GM03348 (cell line): Measurements from ENCODE around the gene OR2C1.

Experiments
- DNase-seq: peaks from one replicate; pipeline ENCODE4 v3.0.0; 2012; ENCODE audit warnings: low spot score

The OR2C1 gene

DNA sequence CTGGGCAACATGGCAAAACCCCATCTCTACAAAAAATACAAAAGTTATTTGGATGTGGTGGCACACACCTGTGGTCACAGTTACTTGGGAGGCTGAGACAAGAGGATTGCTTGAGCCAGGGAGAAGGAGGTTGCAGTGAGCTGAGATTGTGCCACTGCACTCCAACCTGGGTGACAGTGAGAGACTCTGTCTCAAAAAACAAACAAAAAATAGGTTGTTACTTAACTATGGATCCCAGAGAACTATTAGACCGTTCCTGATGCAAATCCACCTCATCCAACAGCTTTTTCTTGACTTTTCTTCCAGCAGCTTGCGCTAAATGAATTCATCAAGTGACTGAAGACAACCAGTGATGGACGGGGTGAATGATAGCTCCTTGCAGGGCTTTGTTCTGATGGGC, at the start of gene OR2C1:
Gene OR2C1 (plus strand): TSS at position 301 of the 400 bp plus-strand sequence. CDS start 52 bp downstream, at position 353.
- no peak for DNase-seq

DNA sequence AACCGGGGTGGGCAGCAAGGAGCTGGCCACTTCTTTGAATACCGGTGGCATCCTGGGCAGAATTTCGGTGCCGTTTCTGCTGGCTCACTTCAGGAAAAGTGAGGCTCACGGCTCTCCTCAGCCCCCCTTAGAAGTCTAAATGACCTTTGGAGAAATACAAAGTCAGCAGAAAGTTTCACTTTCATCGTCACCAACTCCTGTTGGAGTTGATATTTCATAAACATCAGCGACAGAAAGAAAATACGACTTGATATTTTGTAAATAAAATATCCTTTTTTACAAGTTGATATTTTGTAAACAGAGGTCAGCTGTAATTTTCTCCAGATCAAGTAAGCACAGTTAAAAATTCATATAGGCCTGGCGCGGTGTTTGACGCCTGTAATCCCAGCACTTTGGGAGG, 49.6 kb upstream of the OR2C1 start:
- no peak for DNase-seq

DNA sequence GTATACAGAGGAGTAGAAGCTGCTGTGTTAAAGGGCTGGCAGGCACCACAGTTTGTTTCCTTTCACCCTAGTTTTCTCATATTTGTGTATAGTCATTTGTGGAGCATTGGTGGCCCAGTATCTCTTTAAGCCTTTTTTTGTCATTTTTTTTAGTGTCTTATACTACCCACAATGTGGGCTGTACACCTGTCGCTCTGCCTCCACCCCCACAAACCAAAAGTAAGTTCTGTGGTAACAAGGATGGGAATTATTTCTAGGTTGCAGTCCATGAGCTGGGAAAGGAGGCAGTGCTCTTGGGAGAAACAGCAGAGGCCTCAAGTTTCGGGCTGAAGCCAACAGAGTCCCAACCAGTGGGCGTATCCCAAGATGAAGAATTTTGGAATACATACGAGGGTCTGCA, 44.2 kb upstream of the OR2C1 start:
- DNase-seq: no peak

DNA sequence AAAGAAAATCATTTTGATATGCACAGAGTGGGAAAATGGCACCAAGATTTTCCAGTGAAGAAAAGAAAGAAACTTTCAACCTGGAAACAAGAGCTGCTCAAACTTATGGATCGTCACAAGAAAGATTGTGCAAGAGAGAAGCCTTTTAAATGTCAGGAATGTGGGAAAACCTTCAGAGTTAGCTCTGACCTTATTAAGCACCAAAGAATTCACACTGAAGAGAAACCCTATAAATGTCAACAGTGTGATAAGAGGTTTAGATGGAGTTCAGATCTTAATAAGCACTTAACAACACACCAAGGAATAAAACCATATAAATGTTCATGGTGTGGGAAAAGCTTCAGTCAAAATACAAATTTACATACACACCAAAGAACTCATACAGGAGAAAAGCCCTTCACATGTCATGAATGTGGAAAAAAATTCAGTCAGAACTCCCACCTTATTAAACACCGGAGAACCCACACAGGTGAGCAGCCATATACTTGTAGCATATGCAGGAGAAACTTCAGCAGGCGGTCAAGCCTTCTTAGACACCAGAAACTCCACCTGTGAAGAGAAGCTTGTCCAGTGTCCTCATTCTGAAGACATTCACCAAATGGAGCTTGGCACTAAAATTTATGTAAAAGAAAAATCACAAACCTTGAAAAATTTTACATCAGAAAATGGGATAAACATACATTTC, 38.2 kb upstream of the OR2C1 start:
- DNase-seq: no peak

DNA sequence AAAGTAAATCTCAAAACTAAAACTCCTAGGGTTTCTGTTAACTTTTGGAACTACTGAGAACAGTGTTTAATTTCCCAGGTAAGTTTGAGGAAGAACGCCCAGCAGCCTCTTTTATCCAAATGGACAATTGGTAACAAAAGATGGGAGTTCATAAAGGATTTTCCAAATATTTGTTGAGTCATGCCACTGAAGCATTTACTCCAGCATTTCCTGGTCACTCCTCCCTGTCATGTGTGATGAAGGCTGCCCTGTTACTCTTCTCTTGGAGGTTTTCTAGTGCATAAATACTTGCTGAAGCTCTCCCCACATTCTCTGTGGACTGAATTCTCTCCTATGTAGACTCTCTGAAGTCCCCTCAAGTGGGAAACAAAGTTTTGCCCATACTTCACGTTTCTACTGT, 33.9 kb upstream of the OR2C1 start:
- DNase-seq: no peak

DNA sequence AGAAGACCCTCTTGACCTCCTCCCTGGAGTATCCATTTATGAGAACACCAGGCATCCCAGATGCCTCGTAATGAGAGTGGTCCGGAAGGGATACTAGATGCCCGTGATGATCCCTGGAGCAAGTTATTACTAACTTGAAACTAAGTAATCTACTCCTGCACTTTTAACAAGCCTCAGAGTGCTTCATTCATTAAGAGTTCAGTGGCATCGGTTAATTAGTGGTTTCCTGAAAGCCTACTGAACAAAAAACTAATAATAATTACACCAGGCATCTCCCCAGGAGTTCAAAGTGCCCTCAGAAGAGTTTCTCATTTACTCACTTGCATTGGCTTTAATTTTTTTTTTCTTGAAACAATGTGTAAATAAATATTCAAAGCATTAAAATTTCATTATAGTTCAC, 28.2 kb upstream of the OR2C1 start:
- DNase-seq: no peak

DNA sequence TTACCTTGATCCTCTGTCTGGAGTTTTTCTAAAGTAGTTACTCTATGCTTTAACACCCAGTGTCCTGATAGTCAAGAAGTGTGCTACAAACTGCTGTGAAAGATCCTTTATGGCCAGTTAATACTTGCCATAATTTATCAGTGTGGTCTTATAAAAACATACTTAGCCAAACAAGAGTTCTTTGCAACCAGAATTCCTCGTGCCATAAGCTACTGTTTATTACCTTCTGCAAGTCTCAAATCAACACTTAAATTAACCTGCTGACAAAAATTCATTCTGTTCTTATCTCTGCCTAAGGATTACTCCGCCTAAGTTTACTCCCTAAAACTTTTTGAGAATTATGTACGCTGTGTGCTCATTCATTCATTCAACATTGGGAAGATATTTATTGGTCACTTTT, 27.6 kb upstream of the OR2C1 start:
- no peak for DNase-seq

DNA sequence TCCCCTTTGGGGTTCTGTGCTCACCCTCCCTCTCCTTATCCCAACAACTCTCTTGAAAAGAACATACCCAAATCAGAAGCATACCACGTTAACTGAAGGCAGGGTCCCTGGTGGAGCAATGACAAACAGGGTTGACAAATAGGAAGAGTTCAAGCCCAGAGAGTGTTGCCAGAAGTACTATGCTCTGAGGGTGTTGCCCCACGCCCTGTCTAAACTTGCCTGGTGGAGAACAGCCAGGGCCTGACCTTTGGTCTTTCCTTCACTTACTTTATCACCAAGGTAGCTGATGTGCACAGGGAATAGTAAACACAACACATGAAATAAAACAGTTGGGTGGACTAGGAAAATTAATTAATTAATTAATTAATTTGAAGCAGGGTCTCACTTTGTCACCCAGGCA, 27.0 kb upstream of the OR2C1 start:
- DNase-seq: no peak

DNA sequence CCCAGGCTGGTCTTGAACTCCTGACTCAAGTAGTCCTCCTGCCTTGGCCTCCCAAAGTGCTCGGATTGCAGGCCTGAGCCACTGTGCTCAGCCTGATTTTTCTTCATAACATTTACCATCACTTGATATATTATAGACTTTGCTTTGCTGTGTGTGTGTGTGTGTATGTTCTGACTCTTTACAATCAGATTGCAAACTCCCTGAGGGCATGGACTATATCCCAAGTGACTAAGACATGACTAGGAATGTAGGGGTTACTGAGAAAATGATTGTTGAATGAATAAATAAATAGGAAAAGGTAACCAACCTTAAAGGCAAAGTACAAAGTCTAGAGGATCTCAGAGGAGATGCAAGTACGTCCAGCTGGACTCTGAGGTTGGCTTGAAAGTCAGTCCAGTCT, 9.6 kb upstream of the OR2C1 start:
- no peak for DNase-seq

DNA sequence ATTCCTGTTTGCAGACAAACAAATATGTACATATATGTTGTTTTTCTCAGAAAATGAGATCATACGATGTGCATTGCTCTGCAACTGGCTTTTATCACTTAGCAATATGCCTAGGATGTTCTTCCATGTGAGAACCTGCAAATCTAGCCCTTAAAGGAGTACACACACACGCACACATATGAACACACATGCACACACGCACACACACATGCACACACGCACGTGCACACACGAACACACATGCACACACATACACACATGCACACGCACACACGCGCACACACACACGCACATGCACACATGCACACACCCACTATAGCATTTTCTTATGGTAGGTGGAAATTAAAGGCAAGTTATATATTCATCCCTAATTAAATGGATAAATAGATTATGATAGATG, 8.1 kb upstream of the OR2C1 start:
- DNase-seq: no peak

DNA sequence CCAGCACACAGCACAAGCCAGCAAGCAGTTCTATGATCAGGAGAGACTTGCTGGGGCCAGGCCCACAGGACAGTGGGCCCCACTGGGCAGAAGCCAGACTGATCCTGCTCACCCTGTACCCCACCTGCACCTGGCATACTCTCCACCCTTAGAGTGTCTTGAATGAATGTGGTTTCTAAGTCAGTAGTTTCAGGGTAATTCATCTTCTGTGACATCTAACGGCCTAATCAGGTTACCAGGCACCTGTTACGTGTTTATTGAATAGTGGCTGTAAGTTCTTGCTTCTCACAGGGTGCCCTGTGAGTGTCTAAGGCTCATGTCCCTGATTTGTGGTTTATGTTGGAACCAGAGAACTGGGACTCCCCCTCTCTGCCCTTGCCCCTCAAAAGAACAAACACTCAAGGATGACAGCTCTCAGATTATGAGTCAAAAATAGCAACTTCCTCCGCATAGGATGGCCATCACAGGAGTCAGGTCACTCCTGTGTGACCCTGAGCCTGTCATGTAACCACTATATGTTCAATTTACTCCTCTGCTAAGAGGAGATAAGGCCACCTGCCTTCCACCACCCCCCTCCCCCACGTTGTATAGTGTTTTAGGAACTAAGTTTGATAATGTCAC, 7.0 kb upstream of the OR2C1 start:
- no peak for DNase-seq

DNA sequence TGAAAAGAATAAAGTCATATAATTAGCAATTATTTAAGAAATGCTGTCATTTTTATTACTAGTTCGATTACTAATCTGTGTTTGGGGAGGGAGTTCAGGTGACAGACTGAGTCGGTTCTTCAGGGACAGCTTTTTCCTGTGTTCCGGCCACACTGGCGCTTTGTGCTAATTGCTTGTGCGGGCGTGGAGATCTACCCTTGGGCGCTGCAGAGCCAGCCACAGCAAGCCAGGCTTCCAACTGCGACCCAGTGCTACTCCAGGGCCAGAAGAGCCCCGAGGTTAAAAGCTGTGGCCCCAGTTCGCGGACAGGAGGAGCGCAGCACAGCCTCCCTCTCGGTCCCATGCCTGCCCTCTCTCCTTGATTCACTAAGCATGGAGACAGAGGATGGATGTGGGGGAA, 6.5 kb upstream of the OR2C1 start:
- no peak for DNase-seq

DNA sequence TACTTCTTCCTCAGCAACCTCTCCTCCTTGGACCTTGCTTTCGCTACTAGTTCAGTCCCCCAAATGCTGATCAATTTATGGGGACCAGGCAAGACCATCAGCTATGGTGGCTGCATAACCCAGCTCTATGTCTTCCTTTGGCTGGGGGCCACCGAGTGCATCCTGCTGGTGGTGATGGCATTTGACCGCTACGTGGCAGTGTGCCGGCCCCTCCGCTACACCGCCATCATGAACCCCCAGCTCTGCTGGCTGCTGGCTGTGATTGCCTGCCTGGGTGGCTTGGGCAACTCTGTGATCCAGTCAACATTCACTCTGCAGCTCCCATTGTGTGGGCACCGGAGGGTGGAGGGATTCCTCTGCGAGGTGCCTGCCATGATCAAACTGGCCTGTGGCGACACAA, 429 bp downstream of the OR2C1 start:
- no peak for DNase-seq

DNA sequence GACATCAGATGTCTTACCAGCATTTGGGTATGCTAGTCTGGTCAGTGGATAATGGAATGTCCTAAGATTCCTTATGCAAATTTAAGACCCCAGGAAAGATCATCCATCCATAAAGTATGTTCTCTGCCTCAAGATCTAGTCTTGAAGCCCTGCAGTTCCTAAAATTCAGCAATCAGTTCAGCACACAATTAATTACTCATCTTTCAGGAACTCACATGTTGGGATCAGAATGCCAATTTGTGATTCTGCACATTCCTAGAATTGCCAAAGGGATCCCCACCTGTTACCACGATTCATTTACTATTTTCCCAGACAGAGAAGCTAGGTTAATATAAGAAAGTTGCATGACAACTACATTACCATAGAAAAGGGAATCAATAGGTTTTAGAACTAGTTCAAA, 3.2 kb downstream of the OR2C1 start:
- no peak for DNase-seq

DNA sequence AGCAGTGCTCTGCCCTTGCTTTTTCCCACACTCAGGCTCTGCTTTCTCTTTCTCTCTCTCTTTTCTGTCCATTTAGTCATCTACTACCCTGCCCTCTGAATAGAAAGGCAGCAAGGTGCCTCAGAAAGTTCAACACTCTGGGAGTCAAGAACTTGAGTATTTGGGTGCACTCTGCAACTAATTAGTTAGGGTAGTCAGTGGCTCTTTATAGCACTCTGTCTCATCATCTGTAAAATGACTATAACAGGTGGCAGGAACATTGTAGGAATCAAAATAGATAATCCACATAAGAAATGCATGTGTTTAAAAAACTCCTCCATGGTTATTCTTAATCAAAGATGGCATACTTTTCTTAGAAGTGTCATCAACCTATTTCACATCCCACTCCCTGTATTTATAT, 7.2 kb downstream of the OR2C1 start:
- no peak for DNase-seq

DNA sequence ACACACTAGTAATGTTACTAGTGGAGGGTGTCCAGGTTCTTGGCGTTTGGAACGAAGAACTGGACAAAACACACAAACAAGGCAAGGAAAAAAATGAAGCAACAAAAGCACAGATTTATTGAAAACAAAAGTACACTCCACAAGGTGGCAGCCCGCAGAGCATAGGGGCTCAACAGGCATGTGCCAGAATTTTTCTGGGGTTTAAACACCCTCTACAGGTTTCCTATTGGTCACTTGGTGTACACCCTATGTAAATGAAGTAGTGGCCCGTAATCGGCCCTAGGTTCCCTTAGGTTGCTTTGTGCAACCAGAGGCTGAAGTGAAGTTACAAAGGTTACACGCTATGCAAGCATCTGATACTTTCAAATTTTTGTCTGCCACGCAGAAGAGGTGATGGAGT, 8.1 kb downstream of the OR2C1 start:
- no peak for DNase-seq

DNA sequence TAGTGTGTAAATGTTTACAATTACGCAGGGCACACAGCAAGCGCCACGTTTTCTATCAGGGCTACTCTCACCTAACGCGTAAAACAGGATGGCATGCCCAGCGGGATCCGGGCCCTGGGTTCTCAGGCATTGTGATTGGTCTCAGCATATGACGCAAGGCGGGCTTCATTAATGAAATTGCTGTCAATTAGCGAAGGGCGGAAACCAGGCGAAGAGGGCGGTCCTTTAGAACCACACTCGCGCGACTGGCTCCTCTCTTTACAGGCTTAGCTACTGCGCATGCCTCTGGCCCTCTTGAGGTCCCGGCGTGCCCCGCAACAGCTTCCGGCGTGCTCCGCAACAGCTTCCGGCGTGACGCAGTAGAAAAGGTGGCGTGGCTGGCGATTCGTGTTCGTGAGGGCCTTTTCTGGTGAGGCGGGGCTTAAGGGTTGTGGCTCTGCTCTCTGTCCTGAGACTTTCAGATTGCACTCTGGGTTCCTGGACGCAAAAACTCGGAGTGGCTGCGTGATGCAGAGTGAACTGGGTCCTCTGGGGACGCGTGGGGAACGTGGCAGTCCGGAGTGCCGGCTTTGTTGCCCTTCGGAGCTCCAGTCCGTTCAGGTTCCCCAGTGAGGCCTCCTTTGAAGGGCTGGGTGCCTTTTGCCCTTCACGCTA, 9.2 kb downstream of the OR2C1 start:
- DNase-seq: peak; percentile 83

DNA sequence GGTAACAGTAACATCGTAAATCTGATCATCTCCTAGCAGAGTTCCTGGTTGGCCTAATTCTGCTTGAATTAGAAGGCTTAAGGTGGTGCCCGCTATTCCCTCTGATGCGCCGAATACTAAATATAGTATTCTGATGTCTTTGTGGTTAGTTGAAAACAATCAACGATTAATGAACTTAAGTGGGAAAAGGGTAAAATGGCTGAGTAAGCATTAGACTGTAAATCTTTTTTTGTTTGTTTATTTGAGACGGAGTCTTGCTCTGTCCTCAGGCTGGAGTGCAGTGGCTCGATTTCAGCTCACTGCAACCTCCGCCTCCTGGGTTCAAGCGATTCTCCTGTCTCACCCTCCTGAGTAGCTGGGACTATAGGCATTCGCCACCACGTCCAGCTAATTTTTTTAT, 13.4 kb downstream of the OR2C1 start:
- no peak for DNase-seq

DNA sequence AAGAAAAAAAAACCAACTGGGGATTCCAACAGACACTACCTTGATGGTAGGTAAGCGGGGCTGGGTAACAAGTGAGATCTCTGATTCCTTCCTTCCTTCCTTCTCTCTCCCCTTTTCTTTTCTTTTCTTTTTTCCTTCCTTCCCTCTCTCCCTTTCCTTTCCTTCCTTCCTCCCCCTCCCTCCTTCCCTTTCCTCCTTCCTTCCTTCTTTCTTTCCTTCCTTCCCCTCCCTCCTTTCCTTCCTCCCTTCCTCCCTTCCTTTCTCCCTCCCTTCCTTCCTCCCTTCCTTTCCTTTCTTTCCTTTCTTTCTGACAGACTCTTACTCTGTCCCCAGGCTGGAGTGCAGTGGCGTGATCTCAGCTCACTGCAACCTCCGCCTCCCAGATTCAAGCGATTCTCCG, 20.0 kb downstream of the OR2C1 start:
- DNase-seq: no peak

DNA sequence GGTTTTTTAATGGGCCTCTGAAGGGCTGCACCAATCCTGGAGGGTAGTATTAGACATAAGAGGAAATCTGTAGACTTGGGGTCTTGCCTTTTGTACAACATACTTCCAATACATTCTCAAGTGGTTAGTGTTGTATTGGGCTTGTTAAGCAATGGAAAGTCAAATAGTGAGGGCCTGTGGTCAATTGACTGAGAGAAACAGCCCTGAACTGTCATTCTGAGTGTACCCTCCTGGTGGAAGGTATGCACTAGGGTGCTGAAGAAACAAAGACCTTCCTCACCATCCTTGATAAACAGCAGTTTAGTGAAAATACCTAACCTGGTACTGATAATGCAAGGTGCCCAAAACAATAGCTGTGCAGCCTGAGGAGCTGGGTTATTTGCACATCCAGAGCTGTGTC, 22.2 kb downstream of the OR2C1 start:
- no peak for DNase-seq

DNA sequence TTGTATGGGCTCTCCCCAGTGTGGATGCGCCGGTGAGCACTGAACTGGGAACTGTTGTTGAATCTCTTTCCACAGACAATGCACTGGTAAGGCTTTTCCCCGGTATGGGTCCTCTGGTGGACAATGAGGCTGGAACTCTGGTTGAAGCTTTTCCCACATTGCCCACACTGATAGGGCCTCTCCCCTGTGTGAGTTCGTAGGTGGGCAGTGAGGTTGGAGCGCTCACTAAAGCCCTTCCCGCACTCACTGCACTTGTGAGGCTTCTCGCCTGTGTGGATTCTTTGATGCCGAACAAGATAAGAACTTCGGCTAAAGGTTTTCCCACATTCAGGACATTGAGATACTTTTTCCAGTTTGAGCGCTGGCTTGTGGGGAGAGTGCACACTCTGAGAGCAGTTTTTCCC, 27.4 kb downstream of the OR2C1 start:
- DNase-seq: no peak

DNA sequence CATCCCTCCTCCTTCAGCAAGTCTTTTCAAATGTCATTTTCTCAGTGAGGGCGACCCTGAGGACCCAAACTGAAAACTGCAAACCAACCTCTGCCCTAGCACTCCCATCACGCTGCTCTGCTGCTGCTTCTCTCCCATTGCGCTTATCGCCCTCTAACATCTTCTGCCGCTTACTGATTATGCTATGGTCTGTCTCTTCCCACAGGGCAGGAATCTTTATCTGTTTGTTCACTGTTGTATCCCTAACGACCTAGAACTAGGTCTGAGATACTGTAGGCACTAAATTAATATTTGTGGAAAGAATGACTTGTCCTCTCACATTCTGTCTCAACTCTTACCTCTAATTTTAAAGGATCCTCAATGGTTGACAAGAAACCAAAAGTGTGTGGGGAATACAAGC, 32.6 kb downstream of the OR2C1 start:
- DNase-seq: no peak

DNA sequence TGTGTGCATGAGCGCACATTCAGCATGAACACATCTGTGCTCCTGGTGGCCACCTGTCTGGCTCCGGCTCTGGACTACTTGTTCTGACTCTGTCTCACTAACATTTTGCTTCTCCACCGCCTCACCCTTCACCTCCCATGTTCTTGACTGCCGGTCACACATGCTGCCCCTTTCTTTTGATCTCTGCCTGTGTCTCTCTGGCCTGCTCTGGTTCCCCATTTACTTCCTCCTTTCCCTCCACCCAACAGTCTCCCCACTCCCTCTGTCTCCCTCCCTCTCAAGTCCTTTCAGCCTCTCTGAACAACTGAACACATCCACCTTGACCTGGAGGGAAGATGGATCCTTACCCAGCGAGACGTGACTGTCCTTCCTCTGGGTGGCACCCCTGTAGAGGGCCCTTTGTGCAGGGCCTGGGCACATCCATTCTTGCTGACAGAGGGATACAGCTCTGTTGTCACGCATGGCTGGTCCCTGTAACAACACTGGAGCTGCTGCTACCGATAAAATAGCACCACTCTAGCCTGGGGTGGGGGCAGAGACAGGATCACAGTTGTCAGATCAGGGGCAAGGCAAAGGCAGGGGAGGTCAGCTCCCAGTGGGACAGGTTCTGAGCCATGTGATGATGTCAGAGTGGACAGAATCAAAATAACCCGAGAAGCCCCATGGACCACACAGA, 34.1 kb downstream of the OR2C1 start:
- DNase-seq: no peak
